Renal pelvis (tissue), 3 donors: ENCODE results near the gene ATXN8OS. TPM values are rescaled to one million over a fixed set of nuclear protein-coding genes. Genes with fewer than 3 reads are reported as not detected.

Experiments used
- polyA plus RNA-seq, 3 donors: library from polyadenylated mRNA; unstranded; fragments of 120-200 nt; gene quantifications; one replicate each; pipeline ENCODE4 v1.2.1, GENCODE V29; 2013; ENCODE audit not compliant: insufficient read length in 3 of 3

Gene ATXN8OS
- polyA plus RNA-seq, 3 donors, result 0.32 to 0.37 TPM; not detected in 1

Other genes with a start within 250 kb of the ATXN8OS start
- 1 to 10 TPM in 1 of 3 donors, under 1 TPM in 2; 0.78 to 1.1 (median 0.88) TPM for gene KLHL1, start 626 bp downstream of the ATXN8OS start, polyA plus RNA-seq